GM12873 (cell line): ENCODE measurements around the gene CALHM3.

Experiments
- TF ChIP-seq, protein P1 (sequence below): IDR thresholded peaks from 2 replicates; pipeline ENCODE4 v1.5.1; 2012; ENCODE audit warnings: low read depth, mild to moderate bottlenecking, moderate library complexity, low read length, control low read depth; ENCODE audit not compliant: insufficient read depth; ENCODE audit errors: missing control alignments

Gene CALHM3

GRCh38 chr10:103513380-103514060 lies 34.5 kb upstream of the CALHM3 start:
- TF ChIP-seq, protein P1, sequence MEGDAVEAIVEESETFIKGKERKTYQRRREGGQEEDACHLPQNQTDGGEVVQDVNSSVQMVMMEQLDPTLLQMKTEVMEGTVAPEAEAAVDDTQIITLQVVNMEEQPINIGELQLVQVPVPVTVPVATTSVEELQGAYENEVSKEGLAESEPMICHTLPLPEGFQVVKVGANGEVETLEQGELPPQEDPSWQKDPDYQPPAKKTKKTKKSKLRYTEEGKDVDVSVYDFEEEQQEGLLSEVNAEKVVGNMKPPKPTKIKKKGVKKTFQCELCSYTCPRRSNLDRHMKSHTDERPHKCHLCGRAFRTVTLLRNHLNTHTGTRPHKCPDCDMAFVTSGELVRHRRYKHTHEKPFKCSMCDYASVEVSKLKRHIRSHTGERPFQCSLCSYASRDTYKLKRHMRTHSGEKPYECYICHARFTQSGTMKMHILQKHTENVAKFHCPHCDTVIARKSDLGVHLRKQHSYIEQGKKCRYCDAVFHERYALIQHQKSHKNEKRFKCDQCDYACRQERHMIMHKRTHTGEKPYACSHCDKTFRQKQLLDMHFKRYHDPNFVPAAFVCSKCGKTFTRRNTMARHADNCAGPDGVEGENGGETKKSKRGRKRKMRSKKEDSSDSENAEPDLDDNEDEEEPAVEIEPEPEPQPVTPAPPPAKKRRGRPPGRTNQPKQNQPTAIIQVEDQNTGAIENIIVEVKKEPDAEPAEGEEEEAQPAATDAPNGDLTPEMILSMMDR: no peak

DNA sequence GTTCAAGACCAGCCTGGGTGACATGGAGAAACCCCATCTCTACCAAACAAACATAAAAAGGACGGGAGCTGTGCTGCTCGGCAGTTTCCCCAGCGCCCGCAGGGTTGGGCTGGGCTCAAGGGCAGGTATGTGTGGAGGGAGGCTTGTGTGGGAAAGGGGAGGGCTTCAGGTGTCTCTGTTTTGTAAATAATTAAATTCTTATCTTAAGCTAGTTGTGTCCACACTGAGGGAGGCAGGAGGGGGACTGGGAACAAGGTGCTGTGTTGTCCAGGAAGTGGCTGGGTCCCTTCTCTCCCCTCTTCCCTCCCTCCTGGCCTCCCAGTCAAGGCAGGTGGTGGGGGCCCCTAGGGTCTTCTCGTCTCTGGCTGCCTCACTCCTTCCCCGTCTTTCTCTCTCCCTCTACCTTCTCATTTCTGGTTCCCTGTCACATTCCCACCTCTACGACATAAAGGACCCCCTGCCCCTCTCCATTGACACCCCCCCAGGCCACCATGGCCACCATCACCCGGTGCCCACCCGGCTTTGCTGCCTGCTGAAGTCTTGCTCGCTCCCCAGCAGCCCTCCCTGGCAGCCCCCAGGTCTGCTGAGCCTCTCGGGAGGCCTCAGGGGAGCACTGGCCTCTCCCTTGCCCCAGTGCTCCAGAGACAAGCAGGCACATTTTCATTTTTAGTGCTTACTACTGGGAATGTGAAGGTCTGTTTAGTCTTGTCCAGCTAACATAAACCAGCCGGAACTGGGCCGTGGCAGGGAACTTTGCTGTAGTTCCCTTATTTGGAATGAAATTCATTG lies 33.7 kb upstream of the CALHM3 start:
- TF ChIP-seq, protein P1: no peak

GRCh38 chr10:103512166-103512565 lies 33.1 kb upstream of the CALHM3 start:
- TF ChIP-seq, protein P1: no peak

DNA sequence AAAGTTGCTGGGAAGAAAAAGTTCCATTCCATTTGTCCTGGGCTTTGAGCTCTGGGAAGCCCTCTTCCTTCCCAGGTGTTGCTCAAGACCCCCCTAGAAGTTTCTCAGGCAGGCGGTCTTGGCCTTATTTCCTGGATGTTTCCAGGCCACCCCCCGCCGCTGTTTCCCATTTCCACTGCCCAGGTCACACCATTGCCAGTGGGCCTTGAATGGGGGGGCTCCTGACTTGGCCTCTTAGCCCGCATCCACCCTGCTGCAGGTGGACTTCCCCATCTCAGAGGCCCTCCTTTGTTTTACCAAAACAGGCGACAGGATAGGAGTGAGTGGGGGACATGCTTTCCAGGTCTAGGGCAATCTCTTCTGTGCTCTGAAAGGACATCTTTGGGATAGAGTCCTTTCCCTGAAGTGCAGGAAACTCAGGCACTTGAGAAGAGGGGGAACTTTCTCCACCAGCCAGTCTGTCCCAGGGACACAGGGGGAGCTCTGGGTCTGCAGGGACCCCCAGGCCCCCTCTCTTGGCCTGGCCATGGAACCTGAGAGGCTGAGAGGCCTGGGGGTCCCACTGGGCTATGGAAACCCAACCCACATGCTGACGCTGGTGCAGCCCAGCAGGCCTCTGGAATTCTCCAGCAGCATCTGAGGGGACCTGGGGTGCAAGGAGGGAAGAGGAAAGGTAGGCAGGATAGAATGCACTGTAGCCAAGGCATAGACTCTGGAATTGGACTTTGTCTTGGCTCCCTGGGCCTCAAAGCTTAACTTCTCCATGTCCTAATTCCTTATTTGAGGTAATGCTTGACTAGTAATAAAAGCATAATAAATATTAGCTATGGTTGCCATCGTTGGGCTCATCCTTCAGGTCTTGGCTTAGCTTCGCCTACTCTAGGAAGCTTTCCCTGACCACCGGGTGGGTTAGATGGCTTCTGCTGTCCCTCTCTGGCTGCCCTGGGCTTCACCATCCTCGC lies 32.0 kb upstream of the CALHM3 start:
- TF ChIP-seq, protein P1: no peak

DNA sequence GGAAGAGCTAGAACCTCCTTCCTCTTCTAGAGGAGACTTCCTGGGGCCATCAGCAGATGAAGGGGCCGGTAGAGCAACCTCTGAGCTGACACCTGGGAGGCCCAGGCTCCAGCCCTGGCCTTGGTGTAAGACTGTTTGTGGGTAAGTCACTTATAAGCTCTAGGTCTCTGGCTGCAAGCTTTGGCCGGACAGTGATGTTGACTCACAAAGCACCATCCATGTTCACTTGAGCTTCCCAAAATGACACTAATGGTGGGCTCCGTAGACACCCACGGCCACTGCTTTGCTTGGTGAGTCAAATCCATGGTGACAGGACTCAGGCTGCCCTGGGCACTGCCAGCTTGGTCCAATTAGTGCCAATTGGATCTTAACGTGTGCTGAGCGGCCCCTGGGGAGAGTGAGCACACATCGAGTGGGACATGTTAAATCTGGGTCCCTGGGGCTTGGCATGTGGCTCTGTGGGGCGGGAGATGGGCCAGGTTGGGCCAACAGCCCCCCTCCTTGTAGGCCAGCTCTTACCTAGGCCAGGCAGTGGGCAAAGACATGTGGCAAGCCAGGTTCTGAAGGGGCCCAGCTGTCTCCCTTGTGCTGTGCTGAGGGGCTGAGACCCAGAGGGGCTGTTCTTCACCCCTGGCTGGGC lies 31.1 kb upstream of the CALHM3 start:
- TF ChIP-seq, protein P1: no peak

DNA sequence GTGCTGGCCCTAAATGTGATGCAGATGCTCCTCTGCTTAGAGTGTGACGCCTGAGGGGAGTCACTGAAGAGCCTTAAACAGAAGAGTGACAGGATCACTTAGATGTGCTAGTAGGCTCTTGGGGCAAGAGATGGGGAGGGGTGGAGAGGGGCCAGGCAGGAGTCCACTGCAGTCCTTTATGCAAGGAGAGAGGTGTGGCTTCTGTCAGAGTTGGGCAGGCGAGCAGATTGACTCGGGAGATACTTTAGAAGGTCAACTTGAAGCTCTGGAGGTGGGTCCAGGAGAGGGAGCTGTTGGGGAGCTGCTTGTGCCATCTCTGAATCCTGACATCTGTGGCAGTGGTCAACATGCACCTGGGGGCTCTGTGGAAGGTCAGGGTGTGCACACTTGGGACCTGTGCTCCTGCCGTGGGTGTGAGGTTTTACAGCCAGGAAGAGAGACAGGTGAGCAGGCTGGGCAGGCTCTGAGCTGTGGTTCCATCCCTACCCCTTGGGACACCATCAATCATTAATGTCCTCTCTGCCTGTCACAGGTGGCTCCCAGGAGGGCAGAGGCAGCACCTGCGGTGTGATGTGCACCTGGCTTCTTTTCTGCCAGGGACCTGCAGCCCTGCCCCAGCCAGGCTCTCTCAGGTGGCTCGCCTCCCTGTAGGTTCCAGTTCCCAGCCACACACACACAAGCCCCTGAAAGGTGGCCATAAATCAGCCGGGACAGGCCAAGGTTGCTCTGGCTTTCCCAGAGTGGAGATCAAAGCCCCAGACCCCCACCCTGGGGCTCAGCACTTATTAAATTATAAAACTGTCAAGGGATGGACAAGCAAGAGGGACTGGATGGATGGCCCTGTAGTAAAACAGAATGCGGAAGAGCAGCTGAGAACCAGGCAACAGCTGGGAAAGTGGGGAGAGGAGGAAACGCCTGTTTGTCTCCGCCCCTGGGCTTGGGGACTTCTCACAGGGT lies 28.5 kb upstream of the CALHM3 start:
- TF ChIP-seq, protein P1: peak; percentile 23
